Measurements from ENCODE around the gene ATOX1. TPM values are rescaled to one million over a fixed set of nuclear protein-coding genes. Genes with fewer than 3 reads are reported as not detected.
A peak's percentile ranks its signal among the peaks of the same experiment; 100 is the strongest.

The ATOX1 gene
- total and polyA plus RNA-seq, 10 of the 15 experiments (the other 5 are each of a cell fraction or from before 2014, with no cell fraction given): 130 to 642 (median 245) TPM

DNA sequence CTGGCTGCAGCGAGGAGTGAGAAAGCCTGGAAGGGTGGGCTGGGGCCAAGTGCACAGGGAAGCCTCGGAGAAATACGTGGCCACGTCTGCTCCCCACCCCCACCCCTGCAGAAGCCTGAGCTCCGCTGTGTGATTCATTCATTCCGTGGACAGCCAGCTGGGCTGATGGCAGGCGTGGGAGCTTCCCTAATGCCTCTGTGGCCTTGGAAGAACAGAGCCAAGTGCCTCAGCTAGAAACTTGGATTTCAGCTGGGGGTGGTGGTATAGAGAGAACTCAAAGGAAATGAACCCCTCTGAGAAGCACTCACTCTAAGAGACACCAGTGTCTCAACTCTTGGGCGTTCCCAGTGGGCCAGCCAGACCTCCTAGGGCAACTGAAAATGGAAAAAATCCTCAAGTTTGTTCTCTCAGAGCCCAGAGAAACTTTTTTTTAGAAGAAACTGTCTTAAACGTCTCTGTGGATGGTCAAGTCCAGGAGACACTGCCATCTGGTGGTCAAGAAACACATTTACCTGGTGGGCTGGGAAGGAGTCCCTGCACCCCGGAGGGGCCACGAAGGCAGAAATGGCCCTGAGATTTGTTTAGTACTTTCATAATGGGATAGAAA, 18.0 kb downstream of the ATOX1 start:
- peak overlapping the region; percentile 44; the same call in 1 of the 2 replicates for H2AFZ ChIP-seq (ENCODE audit: control insufficient read depth, low read depth, low read length)
- no peaks in the 10 kb centered on the region for H3K27me3 ChIP-seq (replicated peaks in 1 of 2; ENCODE audit: control insufficient read depth in 2 of 2, insufficient read depth in 2 of 2, low read length in 1 of 2)
- H4K20me1 ChIP-seq (ENCODE audit: control insufficient read depth, insufficient read depth): no peaks in the 10 kb centered on the region
- ChIA-PET RAD21 (ENCODE audit: unreplicated experiment) (interaction anchor here (0.7 to 11.2 kb wide), 14 partner anchors 8 to 217 kb away, joined by 3 to 207 read pairs (median 6); partner anchors contain the start of gene G3BP1), POLR2A (interaction anchor here (0.6 to 4.9 kb wide), 5 partner anchors 19 to 82 kb away, joined by 4 to 36 read pairs (median 11); partner anchors contain the start of gene G3BP1), SMC1A (ENCODE audit: uncharacterized antibody, unreplicated experiment) (interaction anchor here (0.7 to 11.1 kb wide), 26 partner anchors 9 to 1125 kb away, joined by 3 to 154 read pairs (median 4); partner anchors contain the start of gene G3BP1), CTCF (interaction anchor here (0.6 to 13.9 kb wide), 29 partner anchors 8 to 292 kb away, joined by 3 to 381 read pairs (median 7); partner anchors contain the start of genes G3BP1 and SLC36A1)
- 0 out of 2 replicates have a peak overlapping the region, but pooled peaks have one; percentile 2 for H3K4me2 ChIP-seq (ENCODE audit: control insufficient read depth, insufficient read depth)
- H3K9ac ChIP-seq (ENCODE audit: control insufficient read depth, insufficient read depth, low read length): no peak overlapping the region
- H3K4me3 ChIP-seq: no peak overlapping the region
- in situ Hi-C loops (cut with MboI) (loop anchor here (5.0 to 10.0 kb wide), 3 partner anchors 78 to 293 kb away; partner anchors contain the start of gene SLC36A1), intact Hi-C loops (cut with micrococcal nuclease; ENCODE audit: unreplicated experiment) (loop anchor here (1.0 to 5.0 kb wide), 5 partner anchors 20 to 294 kb away; partner anchors contain the start of gene SLC36A1)
- ATAC-seq: peak; percentile 70
- H3K9me3 ChIP-seq (replicated peaks; ENCODE audit: control insufficient read depth, insufficient read depth, low read length): no peaks in the 10 kb centered on the region
- peaks cover 3% of the 10 kb centered on the region; the same call in 1 of the 2 replicates for H3K79me2 ChIP-seq (ENCODE audit: control insufficient read depth, insufficient read depth, low read length)
- peak; percentile 47 for FAIRE-seq
- H3K36me3 ChIP-seq (ENCODE audit: control insufficient read depth in 2 of 2, insufficient read depth in 2 of 2, low read length in 1 of 2): peaks cover 4 to 26% of the 10 kb centered on the region in 2 experiments
- no peak for DNase-seq (ENCODE audit: low read depth, low spot score)
- H3K4me1 ChIP-seq (ENCODE audit: control insufficient read depth, insufficient read depth, low read length): peaks cover 39% of the 10 kb centered on the region
- WGBS (ENCODE audit: insufficient coverage, insufficient replicate concordance, low lambda C conversion rate, missing lambda C conversion rate): 27% methylated on average over 11 of the region's 11 CpGs
- peak overlapping the region; percentile 54 for H3K27ac ChIP-seq (ENCODE audit: control insufficient read depth, insufficient read depth)
- no TSS peak for BruUV-seq (replicated peaks)
- TF ChIP-seq, protein P1, sequence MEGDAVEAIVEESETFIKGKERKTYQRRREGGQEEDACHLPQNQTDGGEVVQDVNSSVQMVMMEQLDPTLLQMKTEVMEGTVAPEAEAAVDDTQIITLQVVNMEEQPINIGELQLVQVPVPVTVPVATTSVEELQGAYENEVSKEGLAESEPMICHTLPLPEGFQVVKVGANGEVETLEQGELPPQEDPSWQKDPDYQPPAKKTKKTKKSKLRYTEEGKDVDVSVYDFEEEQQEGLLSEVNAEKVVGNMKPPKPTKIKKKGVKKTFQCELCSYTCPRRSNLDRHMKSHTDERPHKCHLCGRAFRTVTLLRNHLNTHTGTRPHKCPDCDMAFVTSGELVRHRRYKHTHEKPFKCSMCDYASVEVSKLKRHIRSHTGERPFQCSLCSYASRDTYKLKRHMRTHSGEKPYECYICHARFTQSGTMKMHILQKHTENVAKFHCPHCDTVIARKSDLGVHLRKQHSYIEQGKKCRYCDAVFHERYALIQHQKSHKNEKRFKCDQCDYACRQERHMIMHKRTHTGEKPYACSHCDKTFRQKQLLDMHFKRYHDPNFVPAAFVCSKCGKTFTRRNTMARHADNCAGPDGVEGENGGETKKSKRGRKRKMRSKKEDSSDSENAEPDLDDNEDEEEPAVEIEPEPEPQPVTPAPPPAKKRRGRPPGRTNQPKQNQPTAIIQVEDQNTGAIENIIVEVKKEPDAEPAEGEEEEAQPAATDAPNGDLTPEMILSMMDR (IDR thresholded peaks at IDR 0.05 in 2 of 3, conservative IDR thresholded peaks at IDR 0.05 in 1 of 3; ENCODE audit: control insufficient read depth in 2 of 3, extremely low read depth in 1 of 3, insufficient read depth in 1 of 3, low read depth in 3 of 3, low read length in 3 of 3): peak; percentile 76 to 88 (median 81)
- TF ChIP-seq RAD21 (IDR thresholded peaks at IDR 0.05; ENCODE audit: insufficient read depth, low read depth, low read length) (peak; percentile 90), YY1 (IDR thresholded peaks at IDR 0.05; ENCODE audit: low read depth, low read length) (peak; percentile 64), NFYB (IDR thresholded peaks at IDR 0.05; ENCODE audit: insufficient read depth, low read depth, low read length) (no peak), BHLHE40 (IDR thresholded peaks at IDR 0.05; ENCODE audit: borderline replicate concordance in 1 of 2, low read depth in 2 of 2, low read length in 1 of 2) (0 out of 4 replicates have a peak, but pooled peaks of 1 of the 2 experiments have one; percentile 2), CBFB (IDR thresholded peaks at IDR 0.05; ENCODE audit: low read depth) (no peak), FOXM1 (IDR thresholded peaks at IDR 0.05; ENCODE audit: low read depth, low read length) (0 out of 2 replicates have a peak, but pooled peaks have one; percentile 34), RAD51 (IDR thresholded peaks at IDR 0.05) (no peak), SMC3 (IDR thresholded peaks at IDR 0.05; ENCODE audit: borderline replicate concordance, low read length) (peak; percentile 93), ZNF384 (IDR thresholded peaks at IDR 0.05; ENCODE audit: borderline replicate concordance, low read depth, low read length) (peak; percentile 65; the same call in 1 of the 2 replicates), MEF2A (IDR thresholded peaks at IDR 0.05; ENCODE audit: insufficient read depth, low read depth, low read length) (0 out of 2 replicates have a peak, but pooled peaks have one; percentile 39)
- TF ChIP-seq, protein P2, sequence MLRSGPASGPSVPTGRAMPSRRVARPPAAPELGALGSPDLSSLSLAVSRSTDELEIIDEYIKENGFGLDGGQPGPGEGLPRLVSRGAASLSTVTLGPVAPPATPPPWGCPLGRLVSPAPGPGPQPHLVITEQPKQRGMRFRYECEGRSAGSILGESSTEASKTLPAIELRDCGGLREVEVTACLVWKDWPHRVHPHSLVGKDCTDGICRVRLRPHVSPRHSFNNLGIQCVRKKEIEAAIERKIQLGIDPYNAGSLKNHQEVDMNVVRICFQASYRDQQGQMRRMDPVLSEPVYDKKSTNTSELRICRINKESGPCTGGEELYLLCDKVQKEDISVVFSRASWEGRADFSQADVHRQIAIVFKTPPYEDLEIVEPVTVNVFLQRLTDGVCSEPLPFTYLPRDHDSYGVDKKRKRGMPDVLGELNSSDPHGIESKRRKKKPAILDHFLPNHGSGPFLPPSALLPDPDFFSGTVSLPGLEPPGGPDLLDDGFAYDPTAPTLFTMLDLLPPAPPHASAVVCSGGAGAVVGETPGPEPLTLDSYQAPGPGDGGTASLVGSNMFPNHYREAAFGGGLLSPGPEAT (IDR thresholded peaks at IDR 0.05; ENCODE audit: low read depth): peak; percentile 22; the same call in 1 of the 2 replicates
- TF ChIP-seq, protein P3, sequence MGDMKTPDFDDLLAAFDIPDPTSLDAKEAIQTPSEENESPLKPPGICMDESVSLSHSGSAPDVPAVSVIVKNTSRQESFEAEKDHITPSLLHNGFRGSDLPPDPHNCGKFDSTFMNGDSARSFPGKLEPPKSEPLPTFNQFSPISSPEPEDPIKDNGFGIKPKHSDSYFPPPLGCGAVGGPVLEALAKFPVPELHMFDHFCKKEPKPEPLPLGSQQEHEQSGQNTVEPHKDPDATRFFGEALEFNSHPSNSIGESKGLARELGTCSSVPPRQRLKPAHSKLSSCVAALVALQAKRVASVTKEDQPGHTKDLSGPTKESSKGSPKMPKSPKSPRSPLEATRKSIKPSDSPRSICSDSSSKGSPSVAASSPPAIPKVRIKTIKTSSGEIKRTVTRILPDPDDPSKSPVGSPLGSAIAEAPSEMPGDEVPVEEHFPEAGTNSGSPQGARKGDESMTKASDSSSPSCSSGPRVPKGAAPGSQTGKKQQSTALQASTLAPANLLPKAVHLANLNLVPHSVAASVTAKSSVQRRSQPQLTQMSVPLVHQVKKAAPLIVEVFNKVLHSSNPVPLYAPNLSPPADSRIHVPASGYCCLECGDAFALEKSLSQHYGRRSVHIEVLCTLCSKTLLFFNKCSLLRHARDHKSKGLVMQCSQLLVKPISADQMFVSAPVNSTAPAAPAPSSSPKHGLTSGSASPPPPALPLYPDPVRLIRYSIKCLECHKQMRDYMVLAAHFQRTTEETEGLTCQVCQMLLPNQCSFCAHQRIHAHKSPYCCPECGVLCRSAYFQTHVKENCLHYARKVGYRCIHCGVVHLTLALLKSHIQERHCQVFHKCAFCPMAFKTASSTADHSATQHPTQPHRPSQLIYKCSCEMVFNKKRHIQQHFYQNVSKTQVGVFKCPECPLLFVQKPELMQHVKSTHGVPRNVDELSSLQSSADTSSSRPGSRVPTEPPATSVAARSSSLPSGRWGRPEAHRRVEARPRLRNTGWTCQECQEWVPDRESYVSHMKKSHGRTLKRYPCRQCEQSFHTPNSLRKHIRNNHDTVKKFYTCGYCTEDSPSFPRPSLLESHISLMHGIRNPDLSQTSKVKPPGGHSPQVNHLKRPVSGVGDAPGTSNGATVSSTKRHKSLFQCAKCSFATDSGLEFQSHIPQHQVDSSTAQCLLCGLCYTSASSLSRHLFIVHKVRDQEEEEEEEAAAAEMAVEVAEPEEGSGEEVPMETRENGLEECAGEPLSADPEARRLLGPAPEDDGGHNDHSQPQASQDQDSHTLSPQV (IDR thresholded peaks at IDR 0.05): 0 out of 2 replicates have a peak, but pooled peaks have one; percentile 43
